ENCODE measurements around the gene PHETA1.
"Not testable (repeated sequence)": the region's sequence is repeated elsewhere in the genome, so short reads cannot be mapped to it uniquely, and the experiment has no call there.

Gene PHETA1

DNA sequence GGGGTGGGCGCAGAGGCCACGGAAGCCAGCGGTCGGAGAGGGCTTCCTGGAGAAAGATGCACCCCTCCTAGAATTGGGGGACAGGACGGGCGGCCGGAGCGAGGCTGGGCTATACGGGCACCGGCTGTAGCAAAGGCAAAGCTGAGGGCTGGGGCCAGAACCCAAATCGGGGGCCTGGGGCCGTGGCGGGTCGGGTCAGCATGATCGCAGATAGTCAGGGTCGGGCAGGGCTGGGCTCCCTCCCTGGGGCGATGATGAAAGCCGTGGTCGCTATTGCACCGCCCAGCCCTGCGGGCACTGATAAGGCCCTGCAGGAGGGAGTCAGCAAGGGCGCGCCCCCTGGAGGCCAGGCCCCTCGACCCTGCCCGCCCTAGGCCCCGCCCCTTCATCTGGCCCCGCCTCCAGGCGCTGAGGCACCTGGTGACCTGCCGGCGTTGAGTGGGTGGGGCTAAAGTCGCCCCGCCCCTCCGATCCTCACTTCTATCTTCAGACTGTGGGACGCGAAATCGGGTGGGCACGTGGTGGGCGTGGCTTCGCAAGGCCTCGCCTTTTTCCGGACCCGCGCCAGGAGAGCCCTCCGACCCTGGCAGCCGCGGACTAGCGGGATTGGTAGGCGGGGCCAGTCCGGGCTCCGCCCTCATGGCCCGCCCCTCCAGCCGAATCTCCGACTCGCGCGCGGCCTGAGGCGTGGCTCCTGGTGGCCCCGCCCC is 36.4 kb upstream of the PHETA1 start:
- peak; percentile 13 for DNase-seq

DNA sequence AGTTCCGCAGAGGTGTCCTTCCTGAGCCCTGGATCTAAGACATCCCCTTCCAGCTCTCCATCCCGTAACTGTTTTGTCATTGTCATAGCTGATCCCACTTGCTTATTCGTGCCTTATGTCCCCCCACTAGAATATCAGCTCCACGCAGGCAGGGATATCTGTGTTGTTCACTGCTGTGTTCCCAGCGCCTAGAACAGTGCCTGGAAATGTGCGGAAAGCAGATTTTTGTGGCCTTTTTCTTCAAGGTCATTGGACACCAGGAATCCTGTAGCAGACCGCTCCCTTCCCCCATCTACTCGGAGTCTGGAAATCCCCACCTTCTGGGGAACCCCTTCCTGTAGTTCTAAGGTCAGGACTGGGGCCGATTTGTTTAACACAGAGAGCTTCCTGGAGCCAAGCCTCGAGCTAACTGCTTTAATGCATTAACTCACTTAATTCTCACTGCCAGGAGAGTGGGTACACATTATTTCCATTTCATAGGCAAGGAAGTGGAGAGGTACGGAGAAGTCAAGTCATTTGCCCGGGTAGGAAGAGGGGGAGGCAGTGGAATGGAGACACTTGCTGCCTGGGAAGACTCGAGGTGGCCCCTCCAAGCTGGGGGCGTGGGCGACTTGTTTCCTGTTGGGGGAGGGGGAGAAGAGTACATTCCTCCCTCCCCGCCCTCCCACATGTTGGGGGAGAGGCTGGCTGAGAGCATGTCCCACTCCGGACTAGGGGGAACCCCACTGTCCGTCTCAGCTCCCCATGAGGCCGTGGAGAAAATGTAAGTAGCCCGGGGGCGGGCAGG is 35.7 kb upstream of the PHETA1 start:
- DNase-seq, result no peak

GRCh38 chr12:111402490-111402824 is 33.6 kb upstream of the PHETA1 start:
- not testable (repeated sequence) for DNase-seq

DNA sequence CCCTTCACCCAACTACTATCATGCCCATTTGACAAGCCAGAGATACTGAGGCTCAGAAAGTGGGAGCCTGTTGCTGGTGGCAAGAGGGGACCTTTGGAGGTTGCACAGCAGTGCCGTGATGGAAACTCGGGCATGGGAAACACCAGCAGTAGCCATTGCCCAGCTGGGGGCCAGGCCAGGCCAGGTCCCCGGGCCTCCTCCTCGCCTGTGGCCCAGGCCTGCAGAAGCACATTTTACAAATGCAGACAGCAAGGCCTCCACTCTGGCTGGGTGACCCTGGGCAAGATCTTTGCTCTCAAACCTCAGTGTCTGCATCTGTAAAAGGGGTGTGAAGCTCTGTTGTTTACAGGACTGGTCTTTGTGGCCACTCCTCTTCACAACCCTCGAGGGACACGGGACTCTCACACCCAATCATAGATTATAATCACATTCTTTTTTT is 32.3 kb upstream of the PHETA1 start:
- no peak for DNase-seq

- DNase-seq, result not testable (repeated sequence)
Observed at GRCh38 chr12:111399741-111400404, 31.0 kb upstream of the PHETA1 start.

DNA sequence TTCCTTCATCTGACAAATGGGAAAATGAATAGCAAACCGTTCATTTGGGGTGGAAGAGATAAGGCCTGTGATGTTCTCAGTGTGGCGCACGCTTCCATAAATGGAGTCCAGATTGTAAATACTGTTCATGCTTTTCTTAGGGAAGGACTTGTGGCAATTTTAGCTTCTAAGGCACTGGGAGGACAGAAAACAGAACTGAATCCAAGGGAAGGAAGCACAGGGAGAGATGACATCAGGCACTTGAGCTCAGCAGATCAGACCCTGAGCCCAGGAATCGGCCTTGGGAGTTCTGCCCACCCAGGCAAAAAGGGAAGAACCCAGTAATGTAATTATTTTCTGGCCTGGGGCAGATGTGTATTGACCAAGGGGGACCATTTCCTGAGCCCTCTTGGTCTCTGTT is 29.6 kb upstream of the PHETA1 start:
- no peak for DNase-seq

- peak; percentile 48 for DNase-seq
Observed at GRCh38 chr12:111396726-111397445, 28.0 kb upstream of the PHETA1 start.

DNA sequence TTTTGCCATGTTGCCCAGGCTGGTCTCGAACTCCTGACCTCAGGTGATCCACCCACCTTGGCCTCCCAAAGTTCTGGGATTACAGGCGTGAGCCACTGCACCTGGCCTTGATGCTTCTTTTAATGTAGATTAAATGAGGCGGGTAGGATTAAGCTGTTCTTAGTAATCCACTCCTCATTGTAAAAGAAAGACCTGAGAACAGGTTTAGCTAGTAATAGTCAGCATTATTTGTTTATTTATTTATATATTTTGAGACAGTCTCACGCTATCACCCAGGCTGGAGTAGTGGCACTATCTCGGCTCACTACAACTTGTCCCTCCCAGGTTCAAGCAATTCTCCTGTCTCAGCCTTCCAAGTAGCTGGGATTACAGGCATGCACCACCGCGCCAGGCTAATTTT is 27.4 kb upstream of the PHETA1 start:
- DNase-seq, result not testable (repeated sequence)

DNA sequence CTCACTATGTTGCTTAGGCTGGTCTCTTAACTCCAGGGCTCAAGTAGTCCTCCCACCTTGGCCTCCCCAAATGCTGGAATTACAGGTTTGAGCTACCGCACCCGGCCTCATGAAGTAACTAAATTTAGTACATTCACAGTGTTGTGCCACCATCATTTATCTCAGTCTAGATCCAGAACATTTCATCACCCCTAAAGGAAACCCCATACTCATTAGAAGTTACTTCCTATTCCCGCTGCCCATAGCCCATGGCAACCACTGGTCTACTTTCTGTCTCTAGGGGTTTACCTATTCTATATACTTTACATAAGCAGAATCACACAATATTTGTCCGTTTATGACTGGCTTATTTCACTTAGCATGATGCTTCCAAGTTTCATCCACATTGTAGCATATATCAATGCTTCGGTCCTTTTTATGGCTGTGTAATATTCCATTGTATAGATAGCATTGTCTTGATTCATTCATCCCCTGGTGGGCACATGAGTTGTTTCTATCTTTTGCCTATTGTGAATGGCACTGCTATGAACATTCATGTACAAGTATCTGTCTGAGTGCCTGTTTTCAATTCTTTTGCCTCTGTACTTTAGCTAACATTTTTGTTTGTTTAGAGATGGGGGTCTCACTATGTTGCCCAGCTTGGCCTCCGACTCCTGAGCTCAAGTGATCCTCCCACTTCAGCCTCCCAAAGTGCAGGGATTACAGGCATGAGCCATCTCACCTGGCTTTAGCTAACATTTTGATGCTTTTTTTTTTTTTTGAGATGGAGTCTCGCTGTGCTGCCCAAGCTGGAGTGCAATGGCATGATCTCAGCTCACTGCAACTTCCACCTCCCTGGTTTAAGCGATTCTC is 26.7 kb upstream of the PHETA1 start:
- DNase-seq, result no peak

DNA sequence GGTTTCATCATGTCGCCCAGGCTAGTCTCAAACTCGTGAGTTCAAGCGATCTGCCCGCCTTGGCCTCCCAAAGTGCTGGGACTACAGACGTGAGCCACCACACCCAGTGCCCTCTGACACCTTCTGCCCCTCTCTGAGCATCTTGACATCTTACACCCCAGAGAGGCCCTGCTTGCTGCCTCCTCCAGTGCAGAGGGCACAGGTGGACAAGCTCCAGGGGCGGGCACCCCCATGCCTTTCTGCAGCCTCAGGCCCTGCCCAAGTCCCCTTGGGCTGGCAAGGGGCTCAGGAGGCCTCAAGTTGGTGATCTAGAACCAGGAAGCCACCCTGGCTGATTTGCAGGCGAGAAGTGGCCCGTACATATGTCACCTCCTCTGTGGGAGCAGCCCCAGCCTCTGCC is 25.6 kb upstream of the PHETA1 start:
- DNase-seq, result no peak

DNA sequence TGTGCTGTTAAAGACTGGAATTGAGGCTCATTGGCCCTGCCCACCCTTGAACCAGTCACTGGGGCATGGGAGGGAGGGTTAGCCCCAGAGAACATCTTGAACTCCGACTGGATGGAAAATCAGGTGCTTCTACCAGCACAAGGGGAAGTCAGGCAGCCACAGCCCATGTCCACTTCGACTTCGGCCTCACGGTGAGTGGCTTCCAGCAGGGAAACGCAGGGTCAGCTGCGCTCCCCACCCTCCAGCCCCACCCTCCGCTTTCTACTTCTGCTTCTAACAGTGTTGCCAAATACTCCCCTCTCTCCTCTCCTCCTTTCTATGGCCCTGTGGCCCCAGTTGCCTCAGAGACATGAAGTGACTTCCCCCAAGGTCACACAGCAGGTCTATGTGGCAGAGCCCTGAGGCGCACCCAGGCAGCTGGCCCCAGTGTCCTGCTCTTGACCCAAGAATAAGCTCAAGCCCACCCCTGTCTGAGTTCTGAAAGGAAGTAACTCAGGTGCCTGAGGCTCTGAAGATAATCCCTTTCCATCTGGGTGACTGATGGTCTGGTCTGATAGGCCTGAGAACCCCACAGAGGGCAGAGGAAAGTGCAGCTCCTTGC is 24.9 kb upstream of the PHETA1 start:
- DNase-seq, result no peak

GRCh38 chr12:111390910-111391309 is 22.0 kb upstream of the PHETA1 start:
- no peak for DNase-seq

DNA sequence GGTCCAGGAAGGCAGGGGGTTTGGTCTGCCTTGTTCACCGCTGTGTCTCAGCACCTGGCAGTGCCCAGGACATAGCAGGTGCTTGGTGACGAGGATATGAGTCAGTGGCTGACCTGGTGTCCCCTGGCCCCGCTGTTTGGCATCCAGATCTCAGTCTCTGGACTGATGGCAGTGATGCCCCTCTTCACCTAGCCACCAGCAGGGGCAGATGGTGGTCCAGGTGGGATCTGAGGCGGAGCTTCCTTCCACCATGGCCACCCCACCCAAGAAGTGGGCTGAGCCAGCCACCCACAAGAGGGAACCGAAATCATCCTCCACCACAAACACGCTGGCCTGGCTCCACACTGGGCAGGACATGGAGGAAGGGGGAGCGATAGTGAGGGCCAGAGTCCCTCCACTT is 20.7 kb upstream of the PHETA1 start:
- DNase-seq, result no peak

- no peak for DNase-seq
Observed at GRCh38 chr12:111387747-111388323, 18.9 kb upstream of the PHETA1 start.

DNA sequence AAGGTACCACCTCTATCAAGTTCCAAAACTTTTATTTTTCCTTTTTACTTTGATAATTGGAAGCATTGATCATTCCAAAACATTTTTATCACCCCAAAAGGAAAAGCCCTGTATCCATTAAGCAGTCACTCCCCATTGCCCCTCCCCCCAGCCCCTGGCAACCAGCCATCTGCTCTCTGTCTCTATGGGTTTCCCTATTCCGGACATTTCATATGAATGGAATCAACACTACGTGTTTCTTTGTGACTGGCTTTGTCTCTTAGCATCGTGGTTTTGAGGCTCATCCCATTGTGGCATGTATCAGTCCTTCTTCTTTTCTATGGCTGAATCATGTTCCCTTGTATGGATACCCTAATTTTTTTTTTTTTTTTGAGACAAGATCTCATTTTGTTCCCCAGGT is 18.0 kb upstream of the PHETA1 start:
- DNase-seq, result no peak

- DNase-seq, result no peak
Observed at GRCh38 chr12:111384596-111384995, 15.7 kb upstream of the PHETA1 start.

- DNase-seq, result no peak
Observed at GRCh38 chr12:111379942-111380554, 11.2 kb upstream of the PHETA1 start.

- DNase-seq, result no peak
Observed at GRCh38 chr12:111377440-111377839, 8.5 kb upstream of the PHETA1 start.

DNA sequence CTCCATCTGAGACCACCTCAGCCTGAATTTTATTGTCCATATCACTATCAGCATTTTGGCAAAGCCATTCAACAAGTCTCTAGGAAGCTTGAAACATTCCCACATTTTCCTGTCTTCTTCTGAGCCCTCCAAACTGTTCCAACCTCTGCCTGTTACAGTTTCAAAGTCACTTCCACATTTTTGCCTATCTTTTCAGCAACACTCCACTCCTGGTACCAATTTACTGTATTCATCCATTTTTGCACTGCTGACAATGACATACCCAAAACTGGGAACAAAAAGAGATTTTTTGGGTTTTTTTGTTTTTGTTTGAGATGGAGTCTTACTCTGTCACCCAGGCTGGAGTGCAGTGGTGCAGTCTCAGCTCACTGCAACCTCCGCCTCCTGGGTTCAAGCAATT is 4.3 kb upstream of the PHETA1 start:
- not testable (repeated sequence) for DNase-seq

GRCh38 chr12:111369496-111370220 is 763 bp upstream of the PHETA1 start:
- no peak for DNase-seq

Measured in NK-92 treated with Interleukin-12 subunit alpha and Interleukin-12 subunit beta, amount 100 ng/mL, for 24 hours (cell line).